HG03097 (cell line): ENCODE results near the gene SARM1.
"Not testable (repeated sequence)": the region's sequence is repeated elsewhere in the genome, so short reads cannot be mapped to it uniquely, and the experiment has no call there.

ENCODE experiments used
- ATAC-seq: cut with Tn5 transposase; IDR thresholded peaks from one replicate; pipeline ENCODE4 v1.9.1; 2021; ENCODE audit not compliant: unreplicated experiment, low FRiP score

The SARM1 gene

DNA sequence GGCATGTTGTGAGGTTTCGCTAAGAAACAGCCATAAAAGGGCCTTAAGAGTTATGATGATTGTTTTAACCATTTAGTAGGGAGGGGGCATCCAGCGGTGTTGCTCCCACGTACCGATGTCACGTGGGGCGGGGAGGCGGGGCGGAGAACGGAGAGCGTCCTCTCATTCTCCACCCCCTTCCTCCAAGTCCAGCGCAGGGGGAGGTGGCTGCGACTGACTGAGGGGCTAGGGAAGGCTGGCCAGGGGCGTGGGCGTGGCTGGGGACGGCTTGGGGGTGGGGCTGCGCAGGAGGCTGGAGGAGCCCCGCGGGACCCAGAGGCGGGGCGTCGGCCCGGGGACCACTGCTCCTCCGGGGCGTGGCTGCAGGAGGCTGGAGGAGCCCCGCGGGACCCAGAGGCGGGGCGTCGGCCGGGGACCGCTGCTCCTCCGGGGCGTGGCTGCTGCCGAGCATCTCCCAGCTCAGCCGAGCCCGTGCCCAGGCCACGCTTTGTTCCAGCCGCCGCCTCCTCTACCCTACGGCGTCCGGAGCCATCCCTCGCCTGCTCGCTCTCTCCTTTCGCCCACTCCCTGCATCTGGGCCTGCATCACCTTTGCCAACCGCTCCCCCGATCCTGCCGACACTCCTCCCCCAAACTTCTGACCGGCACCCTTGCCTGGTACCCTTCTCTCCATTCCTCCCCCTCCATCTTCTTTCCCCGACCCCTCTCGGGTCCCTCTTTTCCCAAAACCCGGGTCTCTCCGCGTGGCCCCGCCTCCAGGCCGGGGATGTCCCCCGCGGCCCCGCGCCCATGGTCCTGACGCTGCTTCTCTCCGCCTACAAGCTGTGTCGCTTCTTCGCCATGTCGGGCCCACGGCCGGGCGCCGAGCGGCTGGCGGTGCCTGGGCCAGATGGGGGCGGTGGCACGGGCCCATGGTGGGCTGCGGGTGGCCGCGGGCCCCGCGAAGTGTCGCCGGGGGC, at the start of gene SARM1:
Gene SARM1 (plus strand): TSS at position 450 of the 958 bp plus-strand sequence. CDS start 339 bp downstream, at position 789.
- ATAC-seq: peak; percentile 72

DNA sequence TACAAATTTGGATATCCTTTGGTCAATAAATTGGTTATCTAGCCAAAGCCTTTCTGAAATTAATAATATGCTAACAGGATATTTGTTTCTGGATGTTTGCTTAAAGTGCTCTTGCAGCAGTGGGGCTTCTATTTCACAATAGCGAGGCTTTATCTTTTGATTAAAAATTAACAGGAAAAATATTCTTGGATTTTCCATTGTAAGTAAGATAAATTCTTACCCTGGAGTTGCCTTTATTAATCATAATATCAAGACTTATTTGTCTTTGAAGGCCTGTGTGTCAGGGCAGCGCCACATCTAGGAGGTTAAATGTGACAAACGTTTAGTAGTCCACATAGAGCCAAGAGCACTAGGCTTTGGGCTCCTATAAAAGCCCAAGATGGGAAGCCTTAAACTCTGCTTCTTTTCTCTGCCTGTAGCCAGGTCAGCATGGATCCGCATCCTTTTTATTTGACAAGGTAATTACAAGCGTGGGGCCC, 47.2 kb upstream of the SARM1 start:
- ATAC-seq: no peak

DNA sequence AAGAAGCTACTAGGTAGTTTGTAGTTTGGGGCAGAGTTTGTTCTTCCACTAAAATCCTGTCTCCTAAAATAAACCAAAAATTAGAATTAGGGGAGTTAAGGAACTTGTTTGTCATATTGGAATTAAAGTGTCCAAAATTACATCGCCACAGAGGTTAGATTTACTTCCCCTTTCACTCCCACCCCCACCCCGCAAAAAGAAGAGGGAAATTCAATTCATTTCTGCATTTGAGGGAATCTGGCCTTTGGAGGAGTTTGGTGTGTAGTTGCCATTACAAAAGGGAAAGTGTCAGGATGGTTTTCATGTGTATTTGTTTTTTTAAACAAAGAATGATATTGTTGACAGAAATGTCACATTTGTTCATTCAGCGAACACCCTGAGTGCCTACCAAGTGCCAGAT, 46.7 kb upstream of the SARM1 start:
- ATAC-seq: no peak

DNA sequence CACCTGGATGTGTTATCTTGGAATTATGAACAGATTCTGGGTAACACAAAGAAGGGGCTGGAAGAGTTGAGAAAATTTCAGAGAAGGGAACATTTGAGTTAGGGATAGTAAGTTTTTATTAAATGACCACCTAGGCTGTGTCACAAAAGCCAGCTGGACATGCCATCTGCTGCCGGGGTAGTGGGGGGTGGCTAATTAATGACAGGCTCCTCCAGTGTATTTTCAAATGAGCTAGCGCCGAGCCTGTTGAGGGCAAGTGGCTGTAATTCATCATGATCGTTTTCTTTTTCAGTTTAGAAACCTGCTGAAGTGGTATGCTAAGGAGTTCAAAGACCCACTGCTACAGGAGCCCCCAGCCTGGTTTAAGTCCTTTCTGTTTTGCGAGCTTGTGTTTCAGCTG, 46.3 kb upstream of the SARM1 start:
- ATAC-seq: no peak

- ATAC-seq: no peak
Observed at GRCh38 chr17:28326114-28326513, 45.4 kb upstream of the SARM1 start.

DNA sequence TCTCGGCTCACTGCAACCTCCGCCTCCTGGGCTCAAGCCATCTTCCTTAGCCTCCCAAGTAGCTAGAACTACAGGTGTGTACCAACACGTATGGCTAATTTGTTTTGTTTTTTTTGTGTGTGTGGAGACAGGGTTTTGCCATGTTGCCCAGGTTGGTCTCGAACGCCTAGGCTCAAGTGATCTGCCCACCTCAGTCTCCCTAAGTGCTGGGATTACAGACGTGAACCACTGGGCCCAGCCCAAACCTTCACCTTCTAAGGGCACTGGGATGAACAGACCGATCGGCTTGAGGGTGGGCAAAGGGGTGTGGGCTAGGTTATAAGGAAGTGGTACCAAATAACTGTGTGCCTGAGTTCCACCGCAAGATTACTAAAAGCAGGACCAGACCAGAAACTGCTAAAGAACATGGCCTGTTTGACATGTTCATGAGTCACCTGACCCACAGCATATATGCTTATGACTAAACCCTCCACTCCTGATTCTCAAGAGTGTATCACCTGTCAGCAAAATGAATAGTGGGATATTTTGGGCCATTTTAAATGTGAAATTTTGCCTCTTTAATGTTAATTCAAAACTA, 44.4 kb upstream of the SARM1 start:
- ATAC-seq: no peak

DNA sequence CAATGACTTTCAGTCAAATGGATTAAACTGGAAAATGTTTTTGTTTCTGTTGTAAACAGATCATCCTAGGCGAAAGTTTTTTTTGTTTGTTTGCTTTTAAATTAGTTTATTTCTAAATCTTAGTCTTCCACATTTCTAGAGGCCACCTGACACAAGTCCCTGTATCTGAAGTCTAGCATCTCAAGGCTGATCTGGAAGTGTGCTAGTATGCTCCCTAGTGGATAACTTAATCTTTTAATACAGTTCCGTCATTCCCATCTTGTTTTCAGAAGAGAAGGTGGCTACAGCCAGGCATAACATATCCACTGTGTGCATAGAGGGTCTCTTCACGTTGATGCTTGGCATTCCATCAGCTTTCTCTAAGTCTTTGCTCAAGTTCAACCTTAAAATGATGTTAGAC, 43.8 kb upstream of the SARM1 start:
- ATAC-seq: no peak

DNA sequence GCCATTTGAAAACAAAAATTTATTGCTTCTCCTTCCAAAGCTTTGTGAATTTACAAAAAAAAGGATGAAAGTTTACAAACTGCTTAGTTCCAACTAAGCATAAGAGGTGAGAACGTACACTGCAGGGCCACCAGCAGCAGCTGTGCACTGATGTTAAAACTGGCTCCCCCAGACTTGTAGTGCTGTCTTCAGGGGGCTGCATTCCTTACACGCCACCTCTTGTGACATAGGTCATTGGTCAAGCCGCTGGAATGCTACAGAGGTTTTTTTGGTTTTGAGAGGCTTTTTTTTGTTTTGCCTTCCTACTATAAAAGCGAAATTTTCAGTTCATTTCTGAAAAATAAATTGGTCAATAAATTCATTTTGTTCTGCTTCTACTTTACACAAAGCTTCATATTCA, 43.2 kb upstream of the SARM1 start:
- no peak for ATAC-seq

DNA sequence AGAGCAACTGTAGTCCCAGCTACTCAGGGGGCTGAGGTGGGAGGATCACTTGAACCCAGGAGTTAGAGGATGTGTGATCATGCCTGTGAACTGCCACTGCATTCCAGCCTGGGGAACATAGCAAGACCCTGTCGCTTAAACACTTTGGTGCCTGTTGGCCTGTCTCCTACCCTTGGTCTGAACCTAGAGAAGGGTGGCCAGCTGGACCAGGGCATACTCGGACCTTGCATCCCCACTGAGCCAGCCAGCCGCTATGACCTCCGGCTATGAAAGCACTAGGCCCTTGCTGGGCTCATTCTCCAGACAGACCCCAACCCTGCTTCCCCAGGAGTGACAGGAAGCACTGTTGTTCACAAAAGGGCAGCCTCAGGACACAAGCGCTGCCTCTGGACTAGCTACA, 40.8 kb upstream of the SARM1 start:
- ATAC-seq: no peak

- no peak for ATAC-seq
Observed at GRCh38 chr17:28331891-28332420, 39.5 kb upstream of the SARM1 start.

GRCh38 chr17:28333083-28333746, 38.3 kb upstream of the SARM1 start:
- no peak for ATAC-seq

GRCh38 chr17:28334171-28334570, 37.3 kb upstream of the SARM1 start:
- ATAC-seq: no peak

- no peak for ATAC-seq
Observed at GRCh38 chr17:28334666-28335200, 36.8 kb upstream of the SARM1 start.

- peak; percentile 93 for ATAC-seq
Observed at GRCh38 chr17:28335201-28335958, 36.1 kb upstream of the SARM1 start, which contains the start of the genes IFT20 and TNFAIP1. Gene IFT20 (minus strand): TSS chr17:28335472. CDS start chr17:28331985, 3,487 bp downstream. Gene TNFAIP1 (plus strand): TSS chr17:28335761. CDS start chr17:28339522, 3,761 bp downstream.

GRCh38 chr17:28335959-28336871, 35.3 kb upstream of the SARM1 start:
- no peak for ATAC-seq

DNA sequence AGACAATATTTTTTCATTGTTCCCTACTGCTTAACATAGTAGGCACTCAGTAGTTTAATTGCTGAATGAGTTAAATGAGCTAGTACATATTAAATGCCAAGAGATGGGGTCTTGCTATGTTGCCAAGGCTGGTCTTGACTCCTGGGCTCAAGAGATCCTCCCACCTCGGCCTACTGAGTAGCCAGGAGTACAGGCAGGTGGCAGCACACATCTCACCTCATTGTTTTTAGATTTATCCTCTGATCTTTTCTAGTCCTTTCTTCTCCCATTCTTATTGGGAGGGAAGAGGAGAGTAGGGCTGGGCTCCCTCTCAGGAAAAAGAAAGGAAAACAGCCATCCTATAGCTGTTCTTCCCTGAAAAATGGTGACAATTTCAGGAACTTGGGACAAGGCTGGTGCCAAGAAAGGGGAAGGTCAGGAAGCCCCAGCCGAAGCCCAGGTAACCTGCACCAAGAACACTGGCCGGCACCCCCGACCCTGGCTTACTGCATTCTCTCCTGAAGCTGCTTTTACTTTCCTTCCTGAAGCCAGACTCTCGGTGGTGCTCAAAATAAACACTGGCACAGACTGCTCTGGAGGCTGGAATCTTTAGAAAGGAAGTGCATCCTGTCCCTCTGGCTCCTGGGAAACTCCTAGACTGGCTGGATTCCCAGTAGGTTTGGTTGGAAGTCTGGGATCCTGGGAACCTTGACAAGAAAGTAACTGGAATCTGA, 33.3 kb upstream of the SARM1 start:
- ATAC-seq: no peak

- ATAC-seq: not testable (repeated sequence)
Observed at GRCh38 chr17:28338769-28339212, 32.7 kb upstream of the SARM1 start.

DNA sequence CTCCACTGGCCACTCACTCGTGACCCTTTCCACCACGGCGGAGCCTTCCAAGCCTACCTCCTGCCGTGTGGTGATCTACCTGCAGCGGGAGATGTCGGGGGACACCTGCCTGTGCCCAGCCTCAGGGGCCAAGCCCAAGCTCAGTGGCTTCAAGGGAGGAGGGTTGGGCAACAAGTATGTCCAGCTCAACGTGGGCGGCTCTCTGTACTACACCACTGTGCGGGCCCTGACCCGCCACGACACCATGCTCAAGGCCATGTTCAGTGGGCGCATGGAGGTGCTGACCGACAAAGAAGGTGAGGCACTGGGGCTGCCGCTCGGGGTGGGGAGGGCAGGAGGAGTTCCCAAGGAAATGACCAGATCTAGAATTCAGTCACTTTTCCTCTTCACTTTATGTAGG, 32.1 kb upstream of the SARM1 start:
- no peak for ATAC-seq
